Trophoblast cell (in vitro differentiated cells and primary cell): ENCODE measurements around the gene RBM20.

Experiments
- DNase-seq, 2 donors: peaks; one replicate each; pipeline ENCODE4 v3.0.0-alpha.2; 2016
- H2AFZ ChIP-seq: 2 replicates; pipeline ENCODE4 v1.6.1; 2013; ENCODE audit warnings: low read length, moderate library complexity, mild to moderate bottlenecking; ENCODE audit not compliant: insufficient read depth, poor library complexity
- H2AK5ac ChIP-seq: 2 replicates; pipeline ENCODE4 v1.6.1; 2013; ENCODE audit warnings: mild to moderate bottlenecking, low read length
- H2BK120ac ChIP-seq: 2 replicates; pipeline ENCODE4 v1.6.1; 2013; ENCODE audit warnings: low read length, mild to moderate bottlenecking, moderate library complexity; ENCODE audit not compliant: insufficient read depth, poor library complexity
- H2BK12ac ChIP-seq: 2 replicates; pipeline ENCODE4 v1.6.1; 2013; ENCODE audit warnings: mild to moderate bottlenecking, low read length, moderate library complexity
- H2BK5ac ChIP-seq: 2 replicates; pipeline ENCODE4 v1.6.1; 2013; ENCODE audit warnings: low read length, low read depth, moderate library complexity, mild to moderate bottlenecking; ENCODE audit not compliant: poor library complexity
- H3K14ac ChIP-seq: 2 replicates; pipeline ENCODE4 v1.6.1; 2013; ENCODE audit warnings: mild to moderate bottlenecking, low read length
- H3K18ac ChIP-seq: 2 replicates; pipeline ENCODE4 v1.6.1; 2013; ENCODE audit warnings: mild to moderate bottlenecking, low read length
- H3K23ac ChIP-seq: 2 replicates; pipeline ENCODE4 v1.6.1; 2013; ENCODE audit warnings: low read length
- H3K27ac ChIP-seq: 2 replicates; pipeline ENCODE4 v1.5.1; 2013; ENCODE audit warnings: low read depth, mild to moderate bottlenecking, inconsistent platforms, low read length, moderate library complexity
- H3K27me3 ChIP-seq: 2 replicates; pipeline ENCODE4 v1.6.1; 2013; ENCODE audit warnings: inconsistent platforms, mild to moderate bottlenecking, low read length, moderate library complexity; ENCODE audit not compliant: insufficient read depth
- H3K36me3 ChIP-seq, 2 experiments: 1 replicate in 1 of 2; 2 replicates in 1 of 2; pipeline ENCODE4 v1.6.1; 2013; ENCODE audit warnings: low read length in 2 of 2, mild to moderate bottlenecking in 2 of 2, moderate library complexity in 1 of 2; ENCODE audit not compliant: insufficient read depth in 2 of 2, control insufficient read depth in 1 of 2
- H3K4ac ChIP-seq: 2 replicates; pipeline ENCODE4 v1.6.1; 2013; ENCODE audit warnings: low read depth, mild to moderate bottlenecking, low read length, moderate library complexity
- H3K4me1 ChIP-seq, 2 experiments: 1 replicate in 1 of 2; 2 replicates in 1 of 2; pipeline ENCODE4 v1.6.1; 2013; ENCODE audit warnings: low read length in 2 of 2, mild to moderate bottlenecking in 2 of 2, moderate library complexity in 1 of 2; ENCODE audit not compliant: insufficient read depth in 2 of 2, control insufficient read depth in 1 of 2
- H3K4me2 ChIP-seq: 2 replicates; pipeline ENCODE4 v1.6.1; 2013; ENCODE audit warnings: inconsistent platforms, mild to moderate bottlenecking, low read length, moderate library complexity
- H3K4me3 ChIP-seq: 2 replicates; pipeline ENCODE4 v1.5.1; 2013; ENCODE audit warnings: mild to moderate bottlenecking, low read depth, low read length, inconsistent platforms
- H3K79me1 ChIP-seq: one replicate; pipeline ENCODE4 v1.6.1; 2013; ENCODE audit warnings: low read length
- H3K79me2 ChIP-seq: 2 replicates; pipeline ENCODE4 v1.6.1; 2013; ENCODE audit warnings: low read length, mild to moderate bottlenecking; ENCODE audit not compliant: control insufficient read depth, insufficient read depth, poor library complexity
- H3K9ac ChIP-seq: 2 replicates; pipeline ENCODE4 v1.6.1; 2013; ENCODE audit warnings: mild to moderate bottlenecking, low read length
- H3K9me3 ChIP-seq: 2 replicates; pipeline ENCODE4 v1.6.1; 2013; ENCODE audit warnings: low read depth, mild to moderate bottlenecking, control low read depth, inconsistent platforms, low read length; ENCODE audit not compliant: insufficient read depth
- H4K12ac ChIP-seq: 2 replicates; pipeline ENCODE4 v1.6.1; 2013; ENCODE audit warnings: low read depth, mild to moderate bottlenecking, low read length, moderate library complexity
- H4K8ac ChIP-seq: 2 replicates; pipeline ENCODE4 v1.6.1; 2013; ENCODE audit warnings: low read depth, mild to moderate bottlenecking, low read length, moderate library complexity
- H4K91ac ChIP-seq: one replicate; pipeline ENCODE4 v1.6.1; 2013; ENCODE audit warnings: low read depth, mild to moderate bottlenecking, low read length, moderate library complexity
- WGBS: extraction: QIAGEN DNeasy Blood & Tissue Kit; methylation state at CpG from one replicate; pipeline ENCODE4 v1.1.7; 2013; ENCODE audit warnings: missing lambda C conversion rate; ENCODE audit not compliant: insufficient read length, insufficient coverage; ENCODE audit errors: extremely low coverage; 5-methylcytosine and 5-hydroxymethylcytosine counted together

Gene RBM20

GRCh38 chr10:110641256-110641655 is 2.9 kb upstream of the RBM20 start:
- Histone ChIP-seq H3K9me3 (no peaks in the 10 kb centered on the region), H3K27ac (no peak overlapping the region), H3K4me3 (no peak overlapping the region), H2AK5ac (no peak overlapping the region), H4K8ac (no peak overlapping the region), H3K79me2 (no peaks in the 10 kb centered on the region), H3K4me2 (peak overlapping the region; percentile 18), H4K12ac (no peak overlapping the region), H2AFZ (no peak overlapping the region), H3K4ac (no peak overlapping the region), H2BK12ac (no peak overlapping the region), H4K91ac (no peak overlapping the region), H3K36me3 (no peaks in the 10 kb centered on the region), H3K4me1 (peaks cover 9 to 17% of the 10 kb centered on the region in 2 experiments), H2BK5ac (no peak overlapping the region), H3K14ac (no peak overlapping the region), H3K79me1 (no peaks in the 10 kb centered on the region), H3K23ac (no peak overlapping the region), H3K9ac (no peak overlapping the region), H3K27me3 (peaks cover 21% of the 10 kb centered on the region), H2BK120ac (no peak overlapping the region), H3K18ac (no peak overlapping the region)
- no CpG with 5 or more reads among the region's 5 CpGs for WGBS
- DNase-seq = no peak

DNA sequence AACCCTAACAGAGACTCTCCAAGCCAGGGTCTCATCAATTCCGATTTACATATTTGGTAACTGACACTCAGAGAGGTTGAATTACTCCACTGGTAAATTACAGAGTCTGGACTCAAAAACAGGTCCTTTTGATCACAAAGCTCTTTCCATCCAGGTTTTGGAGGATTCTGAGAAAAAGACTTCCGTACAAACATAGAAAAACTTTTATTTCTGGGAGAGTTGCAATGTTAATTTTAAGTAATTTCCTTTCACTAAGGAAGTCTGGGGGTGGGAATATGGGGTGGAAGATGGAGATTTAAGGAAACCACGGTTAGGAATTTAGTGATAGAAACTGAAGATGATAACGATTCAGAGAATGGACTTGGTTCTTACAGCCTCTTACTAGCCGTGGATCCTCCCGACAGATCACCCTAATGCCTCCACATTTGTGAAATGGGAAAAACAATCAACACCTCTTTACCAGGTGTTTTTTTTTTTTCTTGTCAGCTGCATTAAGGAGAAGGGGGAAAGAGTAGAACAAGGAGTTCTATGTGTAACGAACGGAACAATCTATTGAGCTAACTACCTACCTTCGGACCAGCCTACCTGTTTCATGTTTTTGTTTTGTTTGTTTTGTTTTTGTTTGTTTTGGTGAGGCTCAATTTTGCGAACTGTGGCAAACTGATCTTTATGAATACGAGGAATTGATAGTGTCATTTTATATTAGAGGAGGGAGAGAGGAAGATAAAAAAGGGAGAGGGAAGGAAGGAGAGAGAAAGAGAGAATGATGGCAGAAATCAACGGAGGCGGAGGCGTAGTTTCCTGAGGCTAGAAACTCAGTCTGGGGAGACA is 1.7 kb upstream of the RBM20 start:
- Histone ChIP-seq H3K79me1 (no peaks in the 10 kb centered on the region), H4K8ac (no peak overlapping the region), H3K27me3 (peaks cover 21% of the 10 kb centered on the region), H3K18ac (no peak overlapping the region), H2AK5ac (no peak overlapping the region), H3K9me3 (no peaks in the 10 kb centered on the region), H4K91ac (no peak overlapping the region), H3K4me2 (peak overlapping the region; percentile 100), H4K12ac (no peak overlapping the region), H3K4ac (no peak overlapping the region), H3K4me1 (peaks cover 9 to 16% of the 10 kb centered on the region in 2 experiments), H3K27ac (no peak overlapping the region), H2BK5ac (no peak overlapping the region), H2BK12ac (no peak overlapping the region), H2BK120ac (no peak overlapping the region), H3K9ac (no peak overlapping the region), H3K4me3 (no peak overlapping the region), H3K36me3 (no peaks in the 10 kb centered on the region), H3K79me2 (no peaks in the 10 kb centered on the region), H2AFZ (no peak overlapping the region), H3K14ac (no peak overlapping the region), H3K23ac (no peak overlapping the region)
- no peak for DNase-seq
- no CpG with 5 or more reads among the region's 14 CpGs for WGBS

DNA sequence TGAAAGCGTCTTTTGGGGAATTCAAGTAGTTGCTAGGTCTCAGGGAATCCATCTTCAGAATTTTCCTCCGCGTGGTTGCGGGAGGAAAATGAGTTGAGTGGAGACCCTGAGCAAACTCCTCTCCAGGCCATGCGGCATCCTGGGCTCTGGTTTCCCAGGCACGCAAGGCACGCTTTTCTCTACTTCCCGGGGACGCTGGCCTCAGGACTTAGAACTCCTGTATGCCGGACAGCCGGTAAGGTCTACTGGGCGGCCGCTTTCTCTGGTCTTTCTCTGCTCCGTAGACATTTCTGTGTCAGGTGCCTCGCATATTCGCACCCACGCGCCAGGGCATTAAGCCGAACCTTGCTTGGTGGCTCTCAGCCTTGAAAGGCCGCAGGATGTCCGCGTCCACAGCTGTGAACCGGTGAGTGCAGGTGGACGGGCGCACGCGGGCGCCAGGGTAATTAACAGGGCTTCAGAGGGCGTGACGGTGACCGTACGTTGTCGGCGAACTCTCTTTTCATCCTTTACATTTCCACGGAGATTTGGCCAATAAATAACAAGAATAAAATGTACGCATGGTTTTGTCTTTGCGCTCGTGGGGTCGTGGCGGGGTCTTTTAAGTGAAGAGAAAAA is 992 bp upstream of the RBM20 start:
- WGBS = no CpG with 5 or more reads among the region's 40 CpGs
- Histone ChIP-seq H3K14ac (no peak overlapping the region), H3K36me3 (no peaks in the 10 kb centered on the region)

GRCh38 chr10:110644598-110645462 is 694 bp downstream of the RBM20 start:
- H3K4me3 ChIP-seq = peak overlapping the region; percentile 80
- H2AK5ac ChIP-seq = no peak overlapping the region
- H2BK5ac ChIP-seq = no peak overlapping the region
- H3K27me3 ChIP-seq = peaks cover 21% of the 10 kb centered on the region
- no peak overlapping the region for H3K9ac ChIP-seq
- no peak overlapping the region for H4K12ac ChIP-seq
- no peak overlapping the region for H3K27ac ChIP-seq
- no CpG with 5 or more reads among the region's 31 CpGs for WGBS
- H3K14ac ChIP-seq = no peak overlapping the region
- H4K8ac ChIP-seq = no peak overlapping the region
- H2BK120ac ChIP-seq = no peak overlapping the region
- no peak overlapping the region for H2AFZ ChIP-seq
- peak overlapping the region; percentile 100 for H3K4me2 ChIP-seq
- H3K9me3 ChIP-seq = no peaks in the 10 kb centered on the region
- H2BK12ac ChIP-seq = no peak overlapping the region
- H3K79me2 ChIP-seq = no peaks in the 10 kb centered on the region
- no peak overlapping the region for H3K23ac ChIP-seq
- H3K4ac ChIP-seq = no peak overlapping the region
- no peak for DNase-seq
- H3K18ac ChIP-seq = no peak overlapping the region
- H4K91ac ChIP-seq = no peak overlapping the region
- H3K36me3 ChIP-seq = no peaks in the 10 kb centered on the region
- H3K4me1 ChIP-seq = peaks cover 9 to 14% of the 10 kb centered on the region in 2 experiments
- no peaks in the 10 kb centered on the region for H3K79me1 ChIP-seq

More for the DNA sequence above, 992 bp upstream of the RBM20 start:
- Histone ChIP-seq H3K18ac (no peak overlapping the region), H3K27ac (no peak overlapping the region), H3K4ac (no peak overlapping the region), H2BK120ac (no peak overlapping the region), H3K27me3 (peaks cover 21% of the 10 kb centered on the region), H4K12ac (no peak overlapping the region), H3K79me2 (no peaks in the 10 kb centered on the region), H3K4me2 (peak overlapping the region; percentile 100), H3K9me3 (no peaks in the 10 kb centered on the region), H2BK12ac (no peak overlapping the region), H3K79me1 (no peaks in the 10 kb centered on the region), H3K9ac (no peak overlapping the region), H2AFZ (no peak overlapping the region), H3K4me1 (peaks cover 9 to 14% of the 10 kb centered on the region in 2 experiments), H4K8ac (no peak overlapping the region), H2AK5ac (no peak overlapping the region), H3K23ac (no peak overlapping the region), H3K4me3 (peak overlapping the region; percentile 10), H4K91ac (no peak overlapping the region), H2BK5ac (no peak overlapping the region)
- DNase-seq = peak in 1 of 2 donors; percentile 55
